ENCODE data around the gene ARRB1. TPM values are rescaled to one million over a fixed set of nuclear protein-coding genes. Genes with fewer than 3 reads are reported as not detected.
"Not testable (repeated sequence)": the region's sequence is repeated elsewhere in the genome, so short reads cannot be mapped to it uniquely, and the experiment has no call there.

The ARRB1 gene
- total RNA-seq, 1 donor from 2014 or later: 70.8 TPM

- peak; percentile 93 for DNase-seq (ENCODE audit: low spot score)
- peak; percentile 93 for ATAC-seq
- intact Hi-C loops (cut with DNase I): no loop called here
Observed at GRCh38 chr11:75311858-75312288, 39.6 kb downstream of the ARRB1 start.

- no peak for DNase-seq (ENCODE audit: low spot score)
- intact Hi-C loops (cut with DNase I): no loop called here
- ATAC-seq: no peak
Observed at GRCh38 chr11:75308986-75309385, 42.5 kb downstream of the ARRB1 start.

- intact Hi-C loops (cut with DNase I): no loop called here
- DNase-seq (ENCODE audit: low spot score): no peak
- ATAC-seq: peak; percentile 20
Observed at GRCh38 chr11:75308116-75308515, 43.3 kb downstream of the ARRB1 start.

- intact Hi-C loops (cut with DNase I): no loop called here
- DNase-seq (ENCODE audit: low spot score): no peak
- no peak for ATAC-seq
Observed at GRCh38 chr11:75307058-75307457, 44.4 kb downstream of the ARRB1 start.

- ATAC-seq: no peak
- intact Hi-C loops (cut with DNase I): no loop called here
- DNase-seq (ENCODE audit: low spot score): no peak
Observed at GRCh38 chr11:75306529-75306928, 44.9 kb downstream of the ARRB1 start.

GRCh38 chr11:75305993-75306392 lies 45.5 kb downstream of the ARRB1 start:
- intact Hi-C loops (cut with DNase I): no loop called here
- no peak for ATAC-seq
- DNase-seq (ENCODE audit: low spot score): no peak

- ATAC-seq: no peak
Observed at GRCh38 chr11:75305452-75305851, 46.0 kb downstream of the ARRB1 start.

GRCh38 chr11:75304941-75305340 lies 46.5 kb downstream of the ARRB1 start:
- ATAC-seq; intact Hi-C loops (cut with DNase I); DNase-seq (ENCODE audit: low spot score): not testable (repeated sequence)

More at GRCh38 chr11:75305452-75305851, 46.0 kb downstream of the ARRB1 start:
- DNase-seq (ENCODE audit: low spot score): no peak
- intact Hi-C loops (cut with DNase I): no loop called here

GRCh38 chr11:75303544-75304224 lies 47.8 kb downstream of the ARRB1 start:
- intact Hi-C loops (cut with DNase I): no loop called here
- no peak for ATAC-seq
- DNase-seq (ENCODE audit: low spot score): no peak

- intact Hi-C loops (cut with DNase I): no loop called here
- DNase-seq (ENCODE audit: low spot score) (no peak), ATAC-seq (peak; percentile 35)
Observed at GRCh38 chr11:75302371-75302770, 49.1 kb downstream of the ARRB1 start.

- ATAC-seq: peak; percentile 54
- no peak for DNase-seq (ENCODE audit: low spot score)
- intact Hi-C loops (cut with DNase I): no loop called here
Observed at GRCh38 chr11:75301601-75302345, 49.7 kb downstream of the ARRB1 start.

- ATAC-seq (peak; percentile 41), DNase-seq (ENCODE audit: low spot score) (no peak)
- intact Hi-C loops (cut with DNase I): no loop called here
Observed at GRCh38 chr11:75301131-75301530, 50.3 kb downstream of the ARRB1 start.

GRCh38 chr11:75298976-75299260 lies 52.5 kb downstream of the ARRB1 start:
- no peak for DNase-seq (ENCODE audit: low spot score)
- intact Hi-C loops (cut with DNase I): no loop called here
- ATAC-seq: no peak

- no peak for DNase-seq (ENCODE audit: low spot score)
- ATAC-seq: no peak
- intact Hi-C loops (cut with DNase I): no loop called here
Observed at GRCh38 chr11:75298191-75298975, 53.1 kb downstream of the ARRB1 start.

GRCh38 chr11:75293903-75294302 lies 57.6 kb downstream of the ARRB1 start:
- DNase-seq (ENCODE audit: low spot score): no peak
- no peak for ATAC-seq
- intact Hi-C loops (cut with DNase I): no loop called here

- ATAC-seq: no peak
- DNase-seq (ENCODE audit: low spot score): no peak
Observed at GRCh38 chr11:75292943-75293342, 58.5 kb downstream of the ARRB1 start.

GRCh38 chr11:75291741-75292140 lies 59.7 kb downstream of the ARRB1 start:
- intact Hi-C loops (cut with DNase I): no loop called here
- no peak for DNase-seq (ENCODE audit: low spot score)
- no peak for ATAC-seq

More at GRCh38 chr11:75292943-75293342, 58.5 kb downstream of the ARRB1 start:
- intact Hi-C loops (cut with DNase I): no loop called here

- no peak for ATAC-seq
Observed at GRCh38 chr11:75289919-75290318, 61.5 kb downstream of the ARRB1 start.

GRCh38 chr11:75289511-75289760 lies 62.0 kb downstream of the ARRB1 start:
- ATAC-seq: no peak
- no peak for DNase-seq (ENCODE audit: low spot score)
- intact Hi-C loops (cut with DNase I): no loop called here

More at GRCh38 chr11:75289919-75290318, 61.5 kb downstream of the ARRB1 start:
- no peak for DNase-seq (ENCODE audit: low spot score)
- intact Hi-C loops (cut with DNase I): no loop called here

GRCh38 chr11:75287579-75287978 lies 63.9 kb downstream of the ARRB1 start:
- DNase-seq (ENCODE audit: low spot score) (no peak), ATAC-seq (no peak)
- intact Hi-C loops (cut with DNase I): no loop called here
